WERI-Rb-1 (cell line): ENCODE measurements around the gene PCMTD2.

ENCODE experiments used
- DNase-seq: peaks from one replicate; pipeline ENCODE4 v3.0.0-alpha.2; 2020
- H3K27ac ChIP-seq: fragments of 250-450 bp; sonication (Bioruptor Pico); 2 replicates; pipeline ENCODE4 v1.5.1; 2020; ENCODE audit warnings: mild to moderate bottlenecking, moderate library complexity
- H3K27me3 ChIP-seq: fragments of 250-450 bp; sonication (Bioruptor Pico); 2 replicates; pipeline ENCODE4 v1.5.1; 2021; ENCODE audit warnings: mild to moderate bottlenecking, low read depth, moderate library complexity; ENCODE audit not compliant: insufficient read depth, severe bottlenecking
- H3K36me3 ChIP-seq: fragments of 250-450 bp; sonication (Bioruptor Pico); 2 replicates; pipeline ENCODE4 v1.5.1; 2020; ENCODE audit warnings: mild to moderate bottlenecking, moderate library complexity
- H3K4me3 ChIP-seq: 2 replicates; pipeline ENCODE4 v1.5.1; 2011; ENCODE audit warnings: low read depth, mild to moderate bottlenecking, control low read depth, low read length
- H3K9me3 ChIP-seq: fragments of 250-450 bp; sonication (Bioruptor Pico); 2 replicates; pipeline ENCODE4 v1.5.1; 2021; ENCODE audit warnings: mild to moderate bottlenecking, moderate library complexity; ENCODE audit not compliant: severe bottlenecking
- TF ChIP-seq, protein P1 (sequence below): IDR thresholded peaks from 2 replicates; pipeline ENCODE4 v1.5.1; 2011; ENCODE audit warnings: low read depth, mild to moderate bottlenecking, control low read depth, inconsistent platforms, low read length

The PCMTD2 gene

DNA sequence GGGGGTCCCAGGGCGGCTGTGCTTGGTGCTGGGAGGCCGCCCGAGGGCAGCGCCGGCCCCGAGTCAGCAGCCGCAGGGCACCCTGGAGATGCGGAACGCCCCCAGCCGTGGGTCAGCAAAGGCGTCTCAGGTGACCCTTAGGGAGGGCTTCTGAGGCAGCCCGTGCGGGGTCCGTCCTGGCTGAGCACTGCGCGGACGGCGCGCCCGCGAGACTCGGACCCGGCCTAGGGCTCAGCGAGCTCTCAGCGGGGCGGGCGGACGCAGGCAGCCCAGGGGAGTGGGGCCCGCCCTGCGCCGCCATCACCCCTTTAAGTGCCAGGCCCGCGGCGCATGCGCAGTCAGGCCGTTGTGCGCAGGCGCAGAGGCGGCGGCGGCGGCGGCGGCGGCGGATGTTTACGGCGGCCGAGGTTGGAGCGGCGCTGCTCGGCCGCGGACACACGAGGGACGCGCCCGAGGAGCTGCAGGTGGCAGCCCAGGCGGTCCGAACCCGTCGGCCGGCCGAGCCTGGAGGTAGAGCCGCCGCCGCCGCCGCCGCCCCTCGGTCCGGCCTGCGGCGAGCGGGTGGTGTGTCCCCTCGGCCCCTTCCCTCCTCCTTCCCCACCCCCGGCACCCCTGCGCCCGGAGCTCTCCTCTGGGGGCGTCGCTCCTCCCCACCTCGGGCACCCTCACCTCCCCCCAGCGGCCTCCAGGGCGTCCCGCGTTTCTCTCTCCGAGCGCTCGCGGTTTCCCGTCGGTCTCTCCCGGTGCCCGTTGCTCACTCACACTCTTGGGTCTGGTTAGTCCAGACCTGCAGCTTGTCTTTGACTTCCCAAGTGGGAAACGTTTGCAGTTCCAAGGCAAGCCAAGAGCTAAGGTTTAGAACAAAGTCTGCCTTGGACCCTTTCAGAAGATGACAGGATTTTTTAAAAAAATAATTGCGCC lies at the start of gene PCMTD2:
PCMTD2 (plus strand) TSS at position 388 of the 921 bp plus-strand sequence. CDS start 4,218 bp downstream, outside the sequence.
- Histone ChIP-seq H3K36me3 (no peaks in the 10 kb centered on the region), H3K4me3 (peak within 1 kb of the TSS; percentile 63), H3K9me3 (no peaks in the 10 kb centered on the region), H3K27me3 (no peaks in the 10 kb centered on the region), H3K27ac (peak within 1 kb of the TSS; percentile 78)
- TF ChIP-seq, protein P1, sequence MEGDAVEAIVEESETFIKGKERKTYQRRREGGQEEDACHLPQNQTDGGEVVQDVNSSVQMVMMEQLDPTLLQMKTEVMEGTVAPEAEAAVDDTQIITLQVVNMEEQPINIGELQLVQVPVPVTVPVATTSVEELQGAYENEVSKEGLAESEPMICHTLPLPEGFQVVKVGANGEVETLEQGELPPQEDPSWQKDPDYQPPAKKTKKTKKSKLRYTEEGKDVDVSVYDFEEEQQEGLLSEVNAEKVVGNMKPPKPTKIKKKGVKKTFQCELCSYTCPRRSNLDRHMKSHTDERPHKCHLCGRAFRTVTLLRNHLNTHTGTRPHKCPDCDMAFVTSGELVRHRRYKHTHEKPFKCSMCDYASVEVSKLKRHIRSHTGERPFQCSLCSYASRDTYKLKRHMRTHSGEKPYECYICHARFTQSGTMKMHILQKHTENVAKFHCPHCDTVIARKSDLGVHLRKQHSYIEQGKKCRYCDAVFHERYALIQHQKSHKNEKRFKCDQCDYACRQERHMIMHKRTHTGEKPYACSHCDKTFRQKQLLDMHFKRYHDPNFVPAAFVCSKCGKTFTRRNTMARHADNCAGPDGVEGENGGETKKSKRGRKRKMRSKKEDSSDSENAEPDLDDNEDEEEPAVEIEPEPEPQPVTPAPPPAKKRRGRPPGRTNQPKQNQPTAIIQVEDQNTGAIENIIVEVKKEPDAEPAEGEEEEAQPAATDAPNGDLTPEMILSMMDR: no peak
- DNase-seq: peak; percentile 62

DNA sequence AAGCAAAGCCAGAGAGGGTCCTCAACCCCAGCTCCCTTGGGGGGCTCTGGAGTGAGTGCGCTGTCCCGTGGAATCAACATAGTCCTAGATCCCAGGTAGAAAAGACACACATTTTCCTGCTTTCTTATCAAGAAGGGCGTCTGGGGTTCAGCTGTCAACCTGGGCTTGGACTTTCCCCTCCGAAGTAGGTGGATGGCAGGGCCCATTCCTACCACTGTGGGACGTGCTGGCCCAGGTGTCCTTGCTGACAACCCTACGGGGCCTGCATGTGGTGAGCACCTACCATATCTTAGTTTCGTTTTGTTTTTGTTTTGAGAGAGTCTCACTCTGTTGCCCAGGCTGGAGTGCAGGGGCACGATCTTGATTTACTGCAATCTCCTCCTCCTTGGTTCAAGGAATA lies 48.9 kb upstream of the PCMTD2 start:
- Histone ChIP-seq H3K27me3 (no peaks in the 10 kb centered on the region), H3K4me3 (no peak overlapping the region), H3K9me3 (no peaks in the 10 kb centered on the region), H3K36me3 (peaks cover 4% of the 10 kb centered on the region), H3K27ac (no peak overlapping the region)
- TF ChIP-seq, protein P1: no peak
- no peak for DNase-seq

DNA sequence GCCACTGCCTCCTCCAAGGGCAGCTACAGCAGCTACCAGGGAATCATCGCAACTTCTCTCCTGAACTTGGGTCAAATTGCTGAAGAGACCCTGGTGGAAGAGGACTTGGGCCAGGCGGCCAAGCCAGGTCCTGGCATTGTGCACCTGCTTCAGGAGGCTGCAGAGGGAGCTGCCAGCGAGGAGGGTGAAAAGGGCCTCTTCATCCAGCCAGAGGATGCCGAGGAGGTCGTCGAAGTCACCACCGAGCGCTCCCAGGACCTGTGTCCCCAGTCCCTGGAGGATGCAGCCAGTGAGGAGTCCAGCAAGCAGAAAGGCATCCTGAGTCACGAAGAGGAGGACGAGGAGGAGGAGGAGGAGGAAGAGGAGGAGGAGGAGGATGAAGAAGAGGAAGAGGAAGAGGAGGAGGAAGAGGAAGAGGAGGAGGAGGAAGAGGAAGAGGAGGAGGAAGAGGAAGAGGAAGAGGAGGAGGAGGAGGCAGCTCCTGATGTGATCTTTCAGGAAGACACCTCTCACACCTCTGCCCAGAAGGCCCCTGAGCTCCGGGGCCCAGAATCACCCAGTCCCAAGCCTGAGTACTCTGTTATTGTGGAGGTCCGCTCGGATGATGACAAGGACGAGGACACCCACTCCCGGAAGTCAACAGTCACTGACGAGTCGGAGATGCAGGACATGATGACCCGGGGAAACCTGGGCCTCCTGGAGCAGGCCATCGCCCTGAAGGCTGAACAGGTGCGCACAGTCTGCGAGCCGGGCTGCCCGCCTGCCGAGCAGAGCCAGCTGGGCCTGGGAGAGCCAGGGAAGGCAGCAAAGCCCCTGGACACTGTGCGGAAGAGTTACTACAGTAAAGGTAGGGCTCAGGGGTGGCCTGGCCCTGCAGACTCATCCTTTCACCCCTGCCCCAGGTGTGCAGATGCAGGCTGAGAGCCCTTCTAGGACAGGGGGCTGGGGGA lies 47.6 kb upstream of the PCMTD2 start:
- TF ChIP-seq, protein P1: no peak
- Histone ChIP-seq H3K27me3 (no peaks in the 10 kb centered on the region), H3K4me3 (no peak overlapping the region), H3K36me3 (no peaks in the 10 kb centered on the region), H3K27ac (no peak overlapping the region), H3K9me3 (no peaks in the 10 kb centered on the region)
- no peak for DNase-seq

DNA sequence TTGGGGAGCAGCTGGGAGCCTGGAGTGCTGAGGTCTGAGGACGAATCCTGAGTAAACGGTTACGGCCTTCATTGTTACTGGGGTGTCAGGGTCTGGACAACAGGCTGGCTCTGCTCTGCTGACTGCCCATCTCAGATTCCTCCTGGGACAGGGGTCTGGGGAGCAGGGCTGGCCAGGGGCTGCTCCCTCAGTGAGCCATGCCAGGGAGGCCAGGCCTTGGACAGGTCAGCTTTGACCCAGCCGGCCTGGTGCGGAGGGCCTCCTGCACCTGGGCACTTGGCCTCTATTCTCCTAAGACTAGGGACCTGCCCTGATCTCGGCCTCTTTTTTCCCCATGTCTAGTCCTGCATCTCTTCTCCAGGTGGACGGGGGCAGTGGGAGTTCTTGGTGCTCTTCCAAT lies 46.4 kb upstream of the PCMTD2 start:
- DNase-seq: no peak
- H3K27ac ChIP-seq: no peak overlapping the region
- H3K9me3 ChIP-seq: no peaks in the 10 kb centered on the region
- TF ChIP-seq, protein P1: no peak
- no peaks in the 10 kb centered on the region for H3K36me3 ChIP-seq
- H3K27me3 ChIP-seq: no peaks in the 10 kb centered on the region
- no peak overlapping the region for H3K4me3 ChIP-seq

DNA sequence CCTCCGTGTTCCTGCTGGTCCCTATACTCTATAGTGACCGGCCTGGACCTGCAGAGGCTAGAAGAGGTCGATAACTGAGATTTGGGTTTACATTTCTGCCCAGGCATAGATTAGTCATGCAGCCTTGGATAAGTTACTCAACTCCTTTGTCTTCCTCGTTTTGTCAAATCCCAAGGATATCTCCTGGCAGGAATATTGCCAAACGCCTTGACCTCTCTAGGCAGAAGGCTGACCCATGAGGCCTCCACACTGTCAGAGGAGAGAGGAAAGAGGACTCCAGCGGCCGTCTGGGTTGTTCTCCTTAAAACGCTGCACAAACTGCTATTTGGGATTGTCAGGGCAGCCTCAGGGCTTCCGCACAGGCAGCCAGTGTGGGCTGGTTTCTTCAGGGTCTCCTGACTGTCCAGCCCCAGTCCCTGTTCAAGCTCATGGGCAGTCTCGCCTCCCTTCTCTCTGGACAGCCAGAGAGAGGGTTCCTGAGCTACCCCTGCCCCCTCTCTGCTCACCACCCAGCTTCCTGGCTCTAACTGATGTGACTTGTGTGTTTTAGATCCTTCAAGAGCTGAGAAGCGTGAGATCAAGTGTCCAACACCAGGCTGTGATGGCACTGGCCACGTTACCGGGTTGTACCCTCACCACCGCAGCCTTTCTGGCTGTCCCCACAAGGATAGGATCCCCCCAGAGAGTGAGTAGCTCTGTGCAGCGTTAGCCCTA lies 44.7 kb upstream of the PCMTD2 start:
- H3K27me3 ChIP-seq: no peaks in the 10 kb centered on the region
- no peak overlapping the region for H3K4me3 ChIP-seq
- no peaks in the 10 kb centered on the region for H3K9me3 ChIP-seq
- DNase-seq: no peak
- TF ChIP-seq, protein P1: no peak
- H3K36me3 ChIP-seq: no peaks in the 10 kb centered on the region
- no peak overlapping the region for H3K27ac ChIP-seq
